Naive thymus-derived CD4-positive, alpha-beta T cell (primary cell): ENCODE data around the gene ITPA. TPM values are rescaled to one million over a fixed set of nuclear protein-coding genes. Genes with fewer than 3 reads are reported as not detected.

ENCODE experiments used
- ATAC-seq: fragments of 150-1000 bp; cut with Tn5 transposase; 2 replicates; pipeline ENCODE4 v1.10.0; 2021; ENCODE audit warnings: mild to moderate bottlenecking, moderate library complexity
- CTCF ChIA-PET: fragments of 350-600 bp; sonication (Branson Sonifier 250); formaldehyde crosslinking; loops from one replicate; lab custom pipeline; 2021; ENCODE audit warnings: antibody characterized with exemption; lab: Charles Lee
- POLR2A ChIA-PET: fragments of 350-600 bp; sonication (Branson Sonifier 250); formaldehyde crosslinking; loops from one replicate; lab custom pipeline; 2021; ENCODE audit warnings: antibody characterized with exemption, inconsistent platforms; lab: Charles Lee
- DNase-seq, 9 donors: peaks; one replicate each; pipeline versions ENCODE4 v3.0.0 to v3.0.0-alpha.2; 2020 to 2022; ENCODE audit warnings: mixed read lengths in 1 of 9
- H3K27ac ChIP-seq: one replicate; pipeline ENCODE4 v1.7.0; 2013; ENCODE audit warnings: mild to moderate bottlenecking, low read depth, low read length, moderate library complexity
- H3K27me3 ChIP-seq, 2 donors: one replicate each; pipeline ENCODE4 v1.7.0; 2013; ENCODE audit warnings: low read length in 2 of 2, mild to moderate bottlenecking in 2 of 2, moderate library complexity in 2 of 2; ENCODE audit not compliant: control insufficient read depth in 2 of 2, insufficient read depth in 2 of 2
- H3K36me3 ChIP-seq, 3 experiments: 1 replicate in 2 of 3; 2 replicates in 1 of 3; pipeline ENCODE4 v1.7.0; 2013; ENCODE audit warnings: low read length in 3 of 3, mild to moderate bottlenecking in 3 of 3, moderate library complexity in 1 of 3; ENCODE audit not compliant: insufficient read depth in 3 of 3, control insufficient read depth in 2 of 3
- H3K4me1 ChIP-seq, 2 donors: one replicate each; pipeline ENCODE4 v1.7.0; 2013; ENCODE audit warnings: low read length in 2 of 2, mild to moderate bottlenecking in 2 of 2, moderate library complexity in 1 of 2; ENCODE audit not compliant: control insufficient read depth in 2 of 2, insufficient read depth in 2 of 2
- H3K4me3 ChIP-seq: 2 replicates; pipeline ENCODE4 v1.7.0; 2013; ENCODE audit warnings: mild to moderate bottlenecking, low read length
- H3K9me3 ChIP-seq, 3 experiments: 1 replicate in 2 of 3; 2 replicates in 1 of 3; pipeline ENCODE4 v1.7.0; 2013; ENCODE audit warnings: low read length in 3 of 3; ENCODE audit not compliant: control insufficient read depth in 2 of 3
- H3K27ac Mint-ChIP-seq, 9 donors: one replicate each; pipeline ENCODE4 v1.8.0; 2020 to 2022; ENCODE audit warnings: mixed read lengths in 9 of 9, mild to moderate bottlenecking in 8 of 9, moderate library complexity in 5 of 9, inconsistent platforms in 2 of 9
- H3K27me3 Mint-ChIP-seq, 5 donors: one replicate each; pipeline ENCODE4 v1.8.0; 2021 to 2022; ENCODE audit warnings: mixed read lengths in 5 of 5, mild to moderate bottlenecking in 1 of 5
- H3K36me3 Mint-ChIP-seq, 5 donors: one replicate each; pipeline ENCODE4 v1.8.0; 2020 to 2022; ENCODE audit warnings: mixed read lengths in 5 of 5, mild to moderate bottlenecking in 3 of 5, inconsistent platforms in 1 of 5
- H3K4me1 Mint-ChIP-seq, 7 donors: one replicate each; pipeline ENCODE4 v1.8.0; 2020 to 2022; ENCODE audit warnings: mixed read lengths in 7 of 7, mild to moderate bottlenecking in 3 of 7, inconsistent platforms in 1 of 7
- H3K4me3 Mint-ChIP-seq, 10 donors: one replicate each; pipeline ENCODE4 v1.8.0; 2020 to 2022; ENCODE audit warnings: mild to moderate bottlenecking in 10 of 10, mixed read lengths in 10 of 10, moderate library complexity in 6 of 10, inconsistent platforms in 2 of 10
- H3K9me3 Mint-ChIP-seq, 11 donors: one replicate each; pipeline ENCODE4 v1.8.0; 2020 to 2022; ENCODE audit warnings: mixed read lengths in 11 of 11, mild to moderate bottlenecking in 4 of 11, inconsistent platforms in 1 of 11, moderate library complexity in 1 of 11
- intact Hi-C, 2 donors: fragments of 100-400 bp; cut with micrococcal nuclease; formaldehyde crosslinking; loops; one replicate each; pipeline ENCODE4 v1.15.1; 2023
- polyA plus RNA-seq, 2 donors: library from polyadenylated mRNA; unstranded; fragments of 300-500 nt; fragmentation: Illumina TruSeq; gene quantifications; one replicate each; pipeline ENCODE4 v1.2.3, GENCODE V29; 2021
- total RNA-seq, 6 experiments: library from RNA in 5 of 6; stranded (reverse) in 5 of 6; gene quantifications; 1 replicate in 5 of 6; 2 replicates in 1 of 6; pipeline ENCODE4 v1.2.3 and lab custom pipeline; 2021 to 2026

ITPA gene
- total and polyA plus RNA-seq, 7 experiments from 2014 or later, result 37.7 to 71.2 (median 44.4) TPM

DNA sequence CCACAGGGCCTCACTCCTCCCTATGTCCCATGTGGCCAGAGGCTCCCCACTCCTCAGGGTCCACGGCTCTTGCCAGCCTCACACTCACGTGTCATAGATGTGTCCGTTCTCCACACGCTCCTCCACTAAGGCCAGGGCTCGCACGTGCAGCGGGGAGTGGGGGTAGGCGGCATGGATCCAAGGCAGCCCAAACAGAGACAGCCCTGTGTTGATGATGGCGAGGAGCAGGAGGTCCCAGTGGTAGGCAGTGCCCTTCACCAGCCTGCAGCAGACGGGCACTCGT lies 19.4 kb downstream of the ITPA start:
- Histone ChIP-seq H3K36me3 (peaks cover 0 to under 1% (median 0%) of the 10 kb centered on the region in 3 experiments), H3K27ac (no peak overlapping the region), H3K27me3 (no peaks in the 10 kb centered on the region), H3K4me1 (peaks cover 0 to under 1% of the 10 kb centered on the region in 2 donors), H3K4me3 (no peak overlapping the region), H3K9me3 (no peaks in the 10 kb centered on the region)
- ATAC-seq (no peak), DNase-seq (no peak)
- H3K9me3 Mint-ChIP-seq, result no peaks in the 10 kb centered on the region
- CTCF ChIA-PET, result no interaction called here
- POLR2A ChIA-PET, result no interaction called here
- peaks cover 0 to 9% (median under 1%) of the 10 kb centered on the region in 7 donors for H3K4me1 Mint-ChIP-seq
- no peak overlapping the region for H3K4me3 Mint-ChIP-seq
- peak overlapping the region in 1 of 9 donors; percentile 74 for H3K27ac Mint-ChIP-seq
- no peaks in the 10 kb centered on the region for H3K36me3 Mint-ChIP-seq
- no peaks in the 10 kb centered on the region for H3K27me3 Mint-ChIP-seq
- intact Hi-C loops, result no loop called here

DNA sequence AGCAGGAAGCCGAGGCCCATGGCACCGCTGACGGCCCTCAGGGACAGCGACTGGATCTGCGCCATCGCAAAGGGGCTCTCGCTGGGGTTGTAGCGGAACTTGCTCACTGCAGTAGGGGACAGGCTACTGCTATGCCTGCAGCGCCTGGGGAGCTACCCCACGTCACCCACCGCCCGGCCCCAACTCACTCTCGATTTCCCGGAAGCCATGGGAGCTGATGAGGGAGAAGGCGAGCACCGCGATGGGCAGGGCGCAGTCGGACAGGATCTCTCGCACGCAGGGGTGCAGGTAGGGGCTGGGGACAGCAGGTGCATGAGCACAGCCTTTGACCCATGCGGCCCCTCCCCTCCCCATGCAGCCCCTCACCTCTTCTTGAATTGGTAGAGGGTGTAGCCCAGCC lies 19.9 kb downstream of the ITPA start:
- DNase-seq (no peak), ATAC-seq (no peak)
- no peaks in the 10 kb centered on the region for H3K4me1 ChIP-seq
- no peaks in the 10 kb centered on the region for H3K36me3 ChIP-seq
- ChIA-PET CTCF (no interaction called here), POLR2A (no interaction called here)
- H3K27ac ChIP-seq, result no peak overlapping the region
- no peaks in the 10 kb centered on the region for H3K27me3 ChIP-seq
- H3K27me3 Mint-ChIP-seq, result no peaks in the 10 kb centered on the region
- intact Hi-C loops, result no loop called here
- no peaks in the 10 kb centered on the region for H3K36me3 Mint-ChIP-seq
- H3K9me3 ChIP-seq, result no peaks in the 10 kb centered on the region
- H3K4me3 ChIP-seq, result no peak overlapping the region
- no peak overlapping the region for H3K4me3 Mint-ChIP-seq
- peaks cover 0 to 5% (median 0%) of the 10 kb centered on the region in 7 donors for H3K4me1 Mint-ChIP-seq
- H3K27ac Mint-ChIP-seq, result no peak overlapping the region
- H3K9me3 Mint-ChIP-seq, result no peaks in the 10 kb centered on the region

DNA sequence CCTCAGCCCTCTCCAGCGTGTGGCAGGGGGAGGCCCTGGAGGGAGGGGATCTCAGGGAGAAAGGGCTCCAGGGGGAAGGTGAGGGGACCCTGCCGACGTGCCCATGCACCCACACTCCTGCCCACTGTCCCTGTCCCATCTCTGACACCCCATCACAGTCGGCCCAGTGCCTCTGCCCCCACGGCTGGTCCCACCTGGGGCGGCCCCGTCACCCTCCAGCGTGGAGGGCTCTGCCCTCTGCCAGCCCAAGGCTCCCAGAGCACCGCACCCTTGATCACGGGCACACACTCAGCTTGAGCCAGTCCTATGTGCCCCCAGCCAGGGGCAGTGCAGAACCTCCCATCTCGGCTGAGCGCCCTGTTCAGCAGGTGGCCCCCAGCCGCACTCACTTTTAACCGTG lies 20.5 kb downstream of the ITPA start:
- CTCF ChIA-PET, result no interaction called here
- no peaks in the 10 kb centered on the region for H3K9me3 Mint-ChIP-seq
- H3K4me1 Mint-ChIP-seq, result peaks cover 0 to 2% (median 0%) of the 10 kb centered on the region in 7 donors
- no peak overlapping the region for H3K4me3 Mint-ChIP-seq
- no peak for DNase-seq
- intact Hi-C loops, result no loop called here
- H3K27ac ChIP-seq, result no peak overlapping the region
- H3K27ac Mint-ChIP-seq, result no peak overlapping the region
- H3K27me3 Mint-ChIP-seq, result peaks cover 0 to 2% (median 0%) of the 10 kb centered on the region in 5 donors
- POLR2A ChIA-PET, result no interaction called here
- H3K27me3 ChIP-seq, result no peaks in the 10 kb centered on the region
- no peak overlapping the region for H3K4me3 ChIP-seq
- no peaks in the 10 kb centered on the region for H3K36me3 Mint-ChIP-seq
- no peaks in the 10 kb centered on the region for H3K36me3 ChIP-seq
- H3K4me1 ChIP-seq, result no peaks in the 10 kb centered on the region
- H3K9me3 ChIP-seq, result no peaks in the 10 kb centered on the region
- no peak for ATAC-seq

DNA sequence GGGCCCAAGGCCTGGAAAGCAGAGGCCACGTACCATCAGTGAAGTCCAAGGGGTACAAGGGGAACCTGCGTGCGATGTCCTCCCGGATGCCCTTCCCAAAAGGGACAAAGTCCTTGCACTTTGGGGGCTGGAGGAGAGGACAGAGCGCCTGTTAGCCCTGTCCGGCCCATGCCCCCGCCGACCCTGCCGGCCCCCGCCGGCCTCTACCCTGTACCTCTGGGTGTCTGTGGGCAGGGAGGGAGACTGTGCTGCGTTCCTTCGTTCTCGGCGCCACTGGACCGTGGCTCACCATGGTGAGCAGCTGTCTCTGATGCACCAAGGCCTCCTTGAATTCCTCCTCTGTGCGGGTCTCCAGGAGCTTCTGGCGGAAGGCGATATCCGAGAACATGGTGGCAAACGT lies 21.8 kb downstream of the ITPA start:
- CTCF ChIA-PET, result no interaction called here
- Histone ChIP-seq H3K36me3 (no peaks in the 10 kb centered on the region), H3K4me1 (no peaks in the 10 kb centered on the region), H3K4me3 (no peak overlapping the region), H3K27ac (no peak overlapping the region), H3K9me3 (no peaks in the 10 kb centered on the region), H3K27me3 (no peaks in the 10 kb centered on the region)
- no peak for ATAC-seq
- intact Hi-C loops, result no loop called here
- H3K4me3 Mint-ChIP-seq, result no peak overlapping the region
- no peak for DNase-seq
- H3K4me1 Mint-ChIP-seq, result no peaks in the 10 kb centered on the region
- H3K36me3 Mint-ChIP-seq, result no peaks in the 10 kb centered on the region
- peaks cover 4 to 14% (median 6%) of the 10 kb centered on the region in 5 donors for H3K27me3 Mint-ChIP-seq
- no peak overlapping the region for H3K27ac Mint-ChIP-seq
- no peaks in the 10 kb centered on the region for H3K9me3 Mint-ChIP-seq
- POLR2A ChIA-PET, result no interaction called here

DNA sequence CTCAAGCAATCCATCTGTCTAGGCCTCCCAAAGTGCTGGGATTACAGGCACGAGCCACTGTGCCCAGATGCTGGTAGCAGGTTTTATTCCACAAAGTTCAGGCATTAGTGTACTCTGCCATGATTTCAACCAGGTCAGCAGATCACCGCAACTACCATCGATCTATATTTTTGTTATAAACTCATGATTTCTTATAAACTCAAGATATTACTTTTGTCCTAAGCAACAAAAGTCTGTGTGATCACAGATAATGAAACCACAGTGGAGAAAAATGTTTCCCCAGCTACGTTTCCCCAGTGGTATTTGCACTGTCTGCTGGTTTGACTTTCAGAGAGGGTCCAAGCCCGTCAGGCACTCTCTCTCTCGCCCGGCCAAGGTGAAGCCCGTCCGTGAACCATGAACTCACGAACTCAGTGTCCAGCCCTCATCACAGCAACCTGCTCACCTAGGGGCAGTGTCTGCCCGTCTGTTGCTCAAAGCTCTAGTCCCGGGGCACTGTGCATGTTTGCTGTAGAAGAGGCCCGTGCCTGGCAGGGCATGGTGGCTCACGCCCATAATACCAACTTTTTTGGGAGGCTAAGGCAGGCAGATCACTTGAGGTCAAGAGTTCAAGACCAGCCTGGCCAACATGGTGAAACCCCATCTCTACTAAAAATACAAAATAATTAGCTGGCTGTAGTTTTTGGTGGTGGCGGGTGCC lies 22.7 kb downstream of the ITPA start:
- ChIA-PET POLR2A (interaction anchor here (0.7 kb wide), 1 partner anchor 102 kb away, joined by 5 read pairs; no protein-coding TSS in a partner anchor), CTCF (no interaction called here)
- no peaks in the 10 kb centered on the region for H3K4me1 ChIP-seq
- peaks cover 0 to 1% (median 0%) of the 10 kb centered on the region in 11 donors for H3K9me3 Mint-ChIP-seq
- no peaks in the 10 kb centered on the region for H3K36me3 Mint-ChIP-seq
- intact Hi-C loops, result no loop called here
- no peak overlapping the region for H3K27ac ChIP-seq
- peaks cover 0 to 5% (median 0%) of the 10 kb centered on the region in 7 donors for H3K4me1 Mint-ChIP-seq
- peaks cover 0 to 3% of the 10 kb centered on the region in 2 donors for H3K27me3 ChIP-seq
- no peak for DNase-seq
- H3K4me3 Mint-ChIP-seq, result no peak overlapping the region
- H3K36me3 ChIP-seq, result no peaks in the 10 kb centered on the region
- no peaks in the 10 kb centered on the region for H3K9me3 ChIP-seq
- no peak overlapping the region for H3K27ac Mint-ChIP-seq
- H3K27me3 Mint-ChIP-seq, result peaks cover 13 to 23% (median 16%) of the 10 kb centered on the region in 5 donors
- no peak overlapping the region for H3K4me3 ChIP-seq
- ATAC-seq, result no peak

DNA sequence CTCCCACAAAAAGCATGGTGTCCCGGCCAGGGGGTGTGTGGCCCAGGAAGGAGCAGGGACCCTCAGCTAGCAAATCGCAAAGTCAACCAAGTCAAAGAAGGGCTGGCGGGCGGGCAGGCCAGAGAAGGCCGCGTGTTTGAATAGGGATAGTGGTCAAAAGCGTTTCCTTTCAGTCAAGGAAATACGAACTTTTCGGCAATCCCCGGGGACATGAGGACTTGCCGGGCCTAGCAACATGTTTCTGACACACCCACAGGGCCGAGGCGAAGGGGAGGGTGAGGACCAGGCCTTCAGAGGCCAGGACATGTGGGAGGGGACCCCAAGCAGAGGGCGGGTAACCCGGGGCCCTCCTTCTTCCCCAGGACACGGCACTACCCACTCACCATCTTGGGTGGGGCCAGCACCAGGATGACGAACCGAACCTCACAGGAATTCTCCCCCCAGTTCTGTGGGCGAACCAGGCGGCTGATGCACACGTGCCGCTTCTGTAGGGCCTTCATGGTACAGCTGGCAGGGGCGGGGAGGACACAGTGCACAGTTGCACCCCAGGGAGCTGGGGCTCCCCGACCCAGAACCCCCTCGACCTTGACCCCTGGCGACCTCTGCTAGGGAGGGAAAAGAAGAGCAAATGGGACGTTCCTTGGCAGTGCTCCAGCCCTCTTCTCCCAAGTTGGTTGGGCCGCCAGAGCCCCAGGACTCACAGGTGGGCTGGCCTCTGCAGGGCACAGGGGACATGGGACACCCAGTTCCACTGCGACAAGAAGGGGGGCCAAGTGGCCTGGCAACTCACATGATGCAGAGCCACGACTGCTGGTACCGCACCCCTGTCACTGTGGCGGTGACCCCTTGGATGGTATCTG lies 24.1 kb downstream of the ITPA start:
- Mint-ChIP-seq H3K4me1 (peaks cover 0 to 6% (median 3%) of the 10 kb centered on the region in 7 donors), H3K27ac (no peak overlapping the region), H3K27me3 (peaks cover 20 to 29% (median 25%) of the 10 kb centered on the region in 5 donors), H3K4me3 (no peak overlapping the region), H3K9me3 (peaks cover 0 to 1% (median 0%) of the 10 kb centered on the region in 11 donors), H3K36me3 (no peaks in the 10 kb centered on the region)
- H3K27ac ChIP-seq, result no peak overlapping the region
- intact Hi-C loops, result no loop called here
- DNase-seq (no peak), ATAC-seq (no peak)
- H3K27me3 ChIP-seq, result peaks cover 0 to 13% of the 10 kb centered on the region in 2 donors
- H3K9me3 ChIP-seq, result no peaks in the 10 kb centered on the region
- H3K4me1 ChIP-seq, result peaks cover 0 to 5% of the 10 kb centered on the region in 2 donors
- no peaks in the 10 kb centered on the region for H3K36me3 ChIP-seq
- ChIA-PET POLR2A (no interaction called here), CTCF (no interaction called here)
- no peak overlapping the region for H3K4me3 ChIP-seq
